ENCODE results near the gene OSCP1. TPM values are rescaled to one million over a fixed set of nuclear protein-coding genes. Genes with fewer than 3 reads are reported as not detected.

OSCP1 gene
- total and polyA plus RNA-seq, 10 donors: 0.70 to 3.3 (median 1.4) TPM

DNA sequence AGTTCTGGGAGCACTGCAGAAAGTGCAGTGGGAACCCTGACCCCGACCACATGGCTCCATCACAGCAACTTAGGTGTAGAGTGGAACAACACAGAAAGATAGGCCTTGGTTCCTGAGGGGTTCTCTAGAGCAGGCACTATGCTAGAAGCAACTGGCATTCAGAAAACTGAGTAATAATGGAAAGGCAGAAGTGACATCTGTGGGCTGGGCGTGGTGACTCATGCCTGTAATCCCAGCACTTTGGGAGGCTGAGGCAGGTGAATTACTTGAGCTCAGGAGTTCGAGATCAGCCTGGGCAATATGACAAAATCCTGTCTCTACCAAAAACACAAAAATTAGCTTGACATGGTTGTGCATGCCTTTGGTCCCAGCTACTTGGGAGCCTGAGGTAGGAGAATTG is 8.7 kb upstream of the OSCP1 start:
- no peak for TF ChIP-seq POLR2A (IDR thresholded peaks at IDR 0.05)
- TF ChIP-seq POLR2AphosphoS5 (IDR thresholded peaks at IDR 0.05): peak in 1 of 3 donors; percentile 36
- TF ChIP-seq, protein P1, sequence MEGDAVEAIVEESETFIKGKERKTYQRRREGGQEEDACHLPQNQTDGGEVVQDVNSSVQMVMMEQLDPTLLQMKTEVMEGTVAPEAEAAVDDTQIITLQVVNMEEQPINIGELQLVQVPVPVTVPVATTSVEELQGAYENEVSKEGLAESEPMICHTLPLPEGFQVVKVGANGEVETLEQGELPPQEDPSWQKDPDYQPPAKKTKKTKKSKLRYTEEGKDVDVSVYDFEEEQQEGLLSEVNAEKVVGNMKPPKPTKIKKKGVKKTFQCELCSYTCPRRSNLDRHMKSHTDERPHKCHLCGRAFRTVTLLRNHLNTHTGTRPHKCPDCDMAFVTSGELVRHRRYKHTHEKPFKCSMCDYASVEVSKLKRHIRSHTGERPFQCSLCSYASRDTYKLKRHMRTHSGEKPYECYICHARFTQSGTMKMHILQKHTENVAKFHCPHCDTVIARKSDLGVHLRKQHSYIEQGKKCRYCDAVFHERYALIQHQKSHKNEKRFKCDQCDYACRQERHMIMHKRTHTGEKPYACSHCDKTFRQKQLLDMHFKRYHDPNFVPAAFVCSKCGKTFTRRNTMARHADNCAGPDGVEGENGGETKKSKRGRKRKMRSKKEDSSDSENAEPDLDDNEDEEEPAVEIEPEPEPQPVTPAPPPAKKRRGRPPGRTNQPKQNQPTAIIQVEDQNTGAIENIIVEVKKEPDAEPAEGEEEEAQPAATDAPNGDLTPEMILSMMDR (IDR thresholded peaks at IDR 0.05 in 8 of 11, conservative IDR thresholded peaks at IDR 0.05 in 3 of 11): peak in 1 of 11 experiments; percentile 6
- Histone ChIP-seq H3K36me3 (peaks cover 0 to 86% (median 57%) of the 10 kb centered on the region in 6 donors), H3K27ac (peak overlapping the region in 5 of 8 donors; percentile 38 to 85 (median 71)), H3K4me3 (no peak overlapping the region), H3K4me1 (peaks cover 11 to 65% (median 42%) of the 10 kb centered on the region in 6 donors), H3K27me3 (replicated peaks in 1 of 7) (no peaks in the 10 kb centered on the region), H3K9me3 (no peaks in the 10 kb centered on the region)
- peak; percentile 47 for DNase-seq
- 39 to 77% (median 64%) methylated on average over 3 of the region's 3 CpGs for WGBS, 5 donors
- intact Hi-C loops (cut with DNase I; ENCODE audit: low total_unique reads): no loop called here

DNA sequence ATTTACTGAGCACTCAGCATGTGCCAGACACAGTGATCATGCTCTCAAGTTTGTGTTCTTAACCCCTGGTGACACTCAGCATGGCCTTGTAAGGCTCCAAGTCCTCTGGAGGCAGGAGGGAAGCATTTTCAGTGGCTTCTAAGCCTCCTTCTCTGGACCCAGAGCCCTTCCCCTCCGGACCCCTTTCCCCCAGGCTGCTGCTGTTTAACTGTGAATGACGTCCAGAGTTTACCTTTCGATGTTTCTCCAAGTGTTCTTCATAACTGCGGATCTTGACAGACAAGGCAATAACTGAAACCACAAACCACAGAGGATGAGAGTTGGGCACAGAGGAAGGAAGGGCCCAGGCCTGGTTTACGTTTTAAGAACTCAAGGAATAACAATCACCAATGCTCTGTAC is 7.4 kb upstream of the OSCP1 start:
- TF ChIP-seq POLR2A (IDR thresholded peaks at IDR 0.05) (no peak), POLR2AphosphoS5 (IDR thresholded peaks at IDR 0.05) (no peak)
- TF ChIP-seq, protein P1 (IDR thresholded peaks at IDR 0.05 in 8 of 11, conservative IDR thresholded peaks at IDR 0.05 in 3 of 11): no peak
- peak overlapping the region in 1 of 8 donors; percentile 11 for H3K4me3 ChIP-seq
- peak; percentile 59 for DNase-seq
- intact Hi-C loops (cut with DNase I; ENCODE audit: low total_unique reads): no loop called here
- H3K27ac ChIP-seq: peak overlapping the region in 6 of 8 donors; percentile 38 to 85 (median 66)
- 26 to 56% (median 26%) methylated on average over 5 of the region's 5 CpGs for WGBS, 5 donors
- peaks cover 0 to 53% (median 31%) of the 10 kb centered on the region in 6 donors for H3K4me1 ChIP-seq
- H3K9me3 ChIP-seq: no peaks in the 10 kb centered on the region
- H3K27me3 ChIP-seq (replicated peaks in 1 of 7): no peaks in the 10 kb centered on the region
- peaks cover 0 to 86% (median 57%) of the 10 kb centered on the region in 6 donors for H3K36me3 ChIP-seq

DNA sequence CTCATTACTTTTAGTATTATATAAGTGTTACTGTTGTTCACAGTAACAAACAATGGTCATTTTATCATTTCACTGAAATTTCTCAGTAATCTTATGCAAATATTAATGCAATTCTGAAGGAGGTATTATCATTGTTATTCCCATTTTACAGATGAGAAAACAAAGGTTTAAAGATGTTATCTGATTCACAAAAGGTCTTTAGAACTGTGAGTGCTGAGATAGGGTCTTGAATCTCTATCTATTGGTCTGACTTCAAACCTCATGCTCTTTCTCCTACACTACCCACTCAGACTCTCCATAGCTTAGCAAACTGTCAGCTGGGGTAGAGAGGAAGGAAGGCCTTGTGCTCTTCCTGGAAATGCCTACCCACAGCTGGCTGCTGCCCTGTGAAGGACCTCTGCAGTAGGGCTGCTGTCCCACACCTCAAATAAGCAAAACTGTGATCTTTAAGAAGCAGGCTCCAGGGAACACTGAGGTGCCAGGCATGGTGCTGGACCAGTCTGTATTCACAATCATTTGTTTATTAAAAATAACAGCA is 6.2 kb upstream of the OSCP1 start:
- TF ChIP-seq POLR2A (IDR thresholded peaks at IDR 0.05) (no peak), POLR2AphosphoS5 (IDR thresholded peaks at IDR 0.05) (peak in 1 of 3 donors; percentile 47)
- TF ChIP-seq, protein P1 (IDR thresholded peaks at IDR 0.05 in 8 of 11, conservative IDR thresholded peaks at IDR 0.05 in 3 of 11): no peak

DNA sequence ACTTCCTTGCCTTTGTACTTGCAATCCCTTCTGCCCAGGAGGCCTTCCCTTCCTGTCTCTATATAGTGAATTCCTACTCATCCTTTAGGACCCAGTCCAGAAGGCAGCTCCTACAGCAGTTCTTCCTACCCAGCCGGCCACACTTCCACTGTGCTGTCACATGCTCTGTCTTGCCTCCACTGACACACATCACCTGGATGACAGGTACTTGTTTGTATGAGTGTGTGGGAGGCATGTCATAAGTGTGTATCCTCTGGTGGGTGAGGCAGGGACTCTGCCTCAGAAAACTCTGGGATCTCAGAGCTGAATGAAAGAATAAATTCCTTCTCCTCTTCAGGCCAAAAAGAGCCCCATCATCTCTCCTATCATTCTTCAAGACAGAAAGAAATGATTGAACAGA is 5.1 kb upstream of the OSCP1 start:
- H3K9me3 ChIP-seq: no peaks in the 10 kb centered on the region
- H3K4me1 ChIP-seq: peaks cover 0 to 51% (median 33%) of the 10 kb centered on the region in 6 donors
- no peak overlapping the region for H3K4me3 ChIP-seq
- TF ChIP-seq, protein P1 (IDR thresholded peaks at IDR 0.05 in 8 of 11, conservative IDR thresholded peaks at IDR 0.05 in 3 of 11): no peak
- TF ChIP-seq POLR2A (IDR thresholded peaks at IDR 0.05): no peak
- no peaks in the 10 kb centered on the region for H3K27me3 ChIP-seq (replicated peaks in 1 of 7)
- H3K36me3 ChIP-seq: peaks cover 0 to 65% (median 43%) of the 10 kb centered on the region in 6 donors
- H3K27ac ChIP-seq: no peak overlapping the region
- intact Hi-C loops (cut with DNase I; ENCODE audit: low total_unique reads): no loop called here
- 77 to 100% (median 91%) methylated on average over 1 of the region's 1 CpG for WGBS, 5 donors
- DNase-seq: peak; percentile 32

More for the DNA sequence above, 6.2 kb upstream of the OSCP1 start:
- Histone ChIP-seq H3K4me1 (peaks cover 0 to 44% (median 26%) of the 10 kb centered on the region in 6 donors), H3K9me3 (no peaks in the 10 kb centered on the region), H3K4me3 (no peak overlapping the region), H3K27me3 (replicated peaks in 1 of 7) (no peaks in the 10 kb centered on the region), H3K36me3 (peaks cover 0 to 75% (median 54%) of the 10 kb centered on the region in 6 donors), H3K27ac (peak overlapping the region in 2 of 8 donors; percentile 81 to 85)
- intact Hi-C loops (cut with DNase I; ENCODE audit: low total_unique reads): no loop called here
- peak; percentile 17 for DNase-seq
